Neural progenitor cell (in vitro differentiated cells): ENCODE results near the gene RFK. TPM values are rescaled to one million over a fixed set of nuclear protein-coding genes. Genes with fewer than 3 reads are reported as not detected.
"Not testable (repeated sequence)": the region's sequence is repeated elsewhere in the genome, so short reads cannot be mapped to it uniquely, and the experiment has no call there.

ENCODE experiments used
- DNase-seq: peaks from one replicate; pipeline ENCODE4 v3.0.0-alpha.2; 2016; ENCODE audit warnings: low spot score
- H2AFZ ChIP-seq: fragments of 200-600 bp; sonication (generic); replicated peaks from 2 replicates; pipeline ENCODE4 v1.6.1; 2016; ENCODE audit warnings: antibody characterized with exemption
- H3F3A ChIP-seq: fragments of 200-600 bp; sonication (generic); 2 replicates; pipeline ENCODE4 v1.6.1; 2016; ENCODE audit warnings: antibody characterized with exemption, low read depth
- H3K27ac ChIP-seq: fragments of 200-600 bp; sonication (generic); 2 replicates; pipeline ENCODE4 v1.5.1; 2016; ENCODE audit warnings: mild to moderate bottlenecking
- H3K27me3 ChIP-seq: fragments of 200-600 bp; sonication (generic); 2 replicates; pipeline ENCODE4 v1.6.1; 2016; ENCODE audit warnings: mild to moderate bottlenecking, moderate library complexity
- H3K36me3 ChIP-seq: fragments of 200-600 bp; sonication (generic); 2 replicates; pipeline ENCODE4 v1.5.1; 2016
- H3K4me1 ChIP-seq: fragments of 200-600 bp; sonication (generic); 2 replicates; pipeline ENCODE4 v1.6.1; 2016; ENCODE audit warnings: mixed run types
- H3K4me2 ChIP-seq: fragments of 200-600 bp; sonication (generic); 2 replicates; pipeline ENCODE4 v1.6.1; 2016
- H3K4me3 ChIP-seq: fragments of 200-600 bp; sonication (generic); 2 replicates; pipeline ENCODE4 v1.5.1; 2016
- H3K79me2 ChIP-seq: fragments of 200-600 bp; sonication (generic); 2 replicates; pipeline ENCODE4 v1.6.1; 2016; ENCODE audit warnings: low read depth
- H3K9ac ChIP-seq: fragments of 200-600 bp; sonication (generic); 2 replicates; pipeline ENCODE4 v1.6.1; 2016
- H3K9me3 ChIP-seq: fragments of 200-600 bp; sonication (generic); 2 replicates; pipeline ENCODE4 v1.5.1; 2016; ENCODE audit warnings: low read depth
- H4K20me1 ChIP-seq: fragments of 200-600 bp; sonication (generic); 2 replicates; pipeline ENCODE4 v1.6.1; 2016; ENCODE audit warnings: low read depth
- H3K27ac Mint-ChIP-seq: 3 replicates; pipeline ENCODE4 v1.8.0; 2021; ENCODE audit warnings: mixed read lengths
- H3K27me3 Mint-ChIP-seq: 2 replicates; pipeline ENCODE4 v1.8.0; 2022; ENCODE audit warnings: low read depth, mild to moderate bottlenecking, inconsistent platforms, moderate library complexity, mixed read lengths; ENCODE audit not compliant: insufficient read depth
- H3K36me3 Mint-ChIP-seq: 3 replicates; pipeline ENCODE4 v1.8.0; 2021; ENCODE audit warnings: mixed read lengths
- H3K4me1 Mint-ChIP-seq: 3 replicates; pipeline ENCODE4 v1.8.0; 2021; ENCODE audit warnings: mixed read lengths
- H3K4me3 Mint-ChIP-seq: 3 replicates; pipeline ENCODE4 v1.8.0; 2021; ENCODE audit warnings: mild to moderate bottlenecking, moderate library complexity, mixed read lengths
- H3K9me3 Mint-ChIP-seq: 3 replicates; pipeline ENCODE4 v1.8.0; 2020; ENCODE audit warnings: mixed read lengths
- CTCF ChIP-seq: fragments of 200-600 bp; sonication (generic); IDR thresholded peaks from 2 replicates; pipeline ENCODE4 v1.5.1; 2017; ENCODE audit warnings: antibody characterized with exemption, mild to moderate bottlenecking
- EZH2 ChIP-seq: fragments of 200-600 bp; sonication (generic); IDR thresholded peaks from 2 replicates; pipeline ENCODE4 v1.6.1; 2017; ENCODE audit warnings: antibody characterized with exemption, mild to moderate bottlenecking, moderate library complexity
- EZH2phosphoT487 ChIP-seq: fragments of 200-600 bp; sonication (generic); IDR thresholded peaks from 2 replicates; pipeline ENCODE4 v1.6.1; 2017; ENCODE audit warnings: antibody characterized with exemption
- total RNA-seq: library from RNA; depleted of rRNA; stranded (reverse); fragments of >200 nt; gene quantifications from 2 replicates; pipeline ENCODE4 v1.2.3, GENCODE V29; 2015; ENCODE audit warnings: low replicate concordance

RFK gene
- total RNA-seq, 1 donor from 2014 or later = 24.7 TPM

- H3K4me3 ChIP-seq = no peak overlapping the region
- peaks cover 19% of the 10 kb centered on the region for H3K9me3 Mint-ChIP-seq
- no peak for TF ChIP-seq EZH2
These were observed 44.8 kb upstream of the RFK start for GRCh38 chr9:76438841-76439588.

DNA sequence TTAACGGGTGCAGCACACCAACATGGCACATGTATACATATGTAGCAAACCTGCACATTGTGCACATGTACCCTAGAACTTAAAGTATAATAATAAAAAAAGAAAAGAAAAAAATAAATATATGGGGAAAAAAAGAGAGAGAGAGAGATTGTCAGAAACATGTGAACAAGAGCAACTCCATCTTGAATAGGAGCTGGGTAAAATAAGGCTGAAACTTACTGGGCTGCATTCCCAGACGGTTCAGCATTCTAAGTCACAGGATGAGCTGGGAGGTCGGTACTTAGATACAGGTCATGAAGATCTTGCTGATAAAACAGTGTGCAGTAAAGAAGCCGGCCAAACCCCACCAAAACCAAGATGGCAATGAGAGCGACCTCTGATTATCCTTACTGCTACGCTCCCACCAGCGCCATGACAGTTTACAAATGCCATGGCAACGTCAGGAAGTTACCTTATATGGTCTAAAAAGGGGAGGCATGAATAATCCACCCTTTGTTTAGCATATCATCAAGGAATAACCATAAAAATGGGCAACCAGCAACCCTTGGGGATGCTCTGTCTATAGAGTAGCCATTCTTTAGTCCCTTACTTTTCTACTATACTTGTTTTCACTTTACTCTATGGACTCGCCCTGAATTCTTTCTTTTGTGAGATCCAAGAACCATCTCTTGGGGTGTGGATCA, 42.9 kb upstream of the RFK start:
- H3K27ac Mint-ChIP-seq, H3K27me3 ChIP-seq, H3K27me3 Mint-ChIP-seq, H3K4me1 Mint-ChIP-seq, H3K9me3 ChIP-seq, H4K20me1 ChIP-seq, H3K9ac ChIP-seq, H3K4me3 ChIP-seq, H3K27ac ChIP-seq, H2AFZ ChIP-seq, H3K4me1 ChIP-seq, DNase-seq, H3K4me2 ChIP-seq, H3K36me3 Mint-ChIP-seq, H3K79me2 ChIP-seq, H3F3A ChIP-seq, H3K4me3 Mint-ChIP-seq, H3K36me3 ChIP-seq: not testable (repeated sequence)
- peaks cover 17% of the 10 kb centered on the region for H3K9me3 Mint-ChIP-seq

More at GRCh38 chr9:76438841-76439588, 44.8 kb upstream of the RFK start:
- Histone ChIP-seq H3K9me3 (no peaks in the 10 kb centered on the region), H3K27ac (no peak overlapping the region), H4K20me1 (no peaks in the 10 kb centered on the region), H2AFZ (no peak overlapping the region), H3K4me1 (no peaks in the 10 kb centered on the region), H3F3A (no peaks in the 10 kb centered on the region), H3K79me2 (no peaks in the 10 kb centered on the region), H3K4me2 (no peak overlapping the region), H3K9ac (no peak overlapping the region), H3K36me3 (no peaks in the 10 kb centered on the region), H3K27me3 (no peaks in the 10 kb centered on the region)
- peaks cover 3% of the 10 kb centered on the region for H3K36me3 Mint-ChIP-seq
- peaks cover 6% of the 10 kb centered on the region for H3K4me1 Mint-ChIP-seq
- no peak overlapping the region for H3K4me3 Mint-ChIP-seq
- H3K27ac Mint-ChIP-seq = peak overlapping the region; percentile 53
- H3K27me3 Mint-ChIP-seq = peaks cover 2% of the 10 kb centered on the region
- no peak for DNase-seq

- not testable (repeated sequence) for H3K27me3 Mint-ChIP-seq, H4K20me1 ChIP-seq, H3K36me3 Mint-ChIP-seq, H3K79me2 ChIP-seq, H3K4me3 ChIP-seq, H3K36me3 ChIP-seq, H3K4me3 Mint-ChIP-seq, H3K27me3 ChIP-seq, H3K9ac ChIP-seq, H3K27ac ChIP-seq, H3F3A ChIP-seq, H3K9me3 ChIP-seq, DNase-seq, H3K27ac Mint-ChIP-seq, H3K4me2 ChIP-seq, H2AFZ ChIP-seq
- peaks cover 11% of the 10 kb centered on the region for H3K4me1 ChIP-seq
- Mint-ChIP-seq H3K9me3 (peaks cover 13% of the 10 kb centered on the region), H3K4me1 (peaks cover 11% of the 10 kb centered on the region)
These were observed 40.7 kb upstream of the RFK start for GRCh38 chr9:76434897-76435296.

DNA sequence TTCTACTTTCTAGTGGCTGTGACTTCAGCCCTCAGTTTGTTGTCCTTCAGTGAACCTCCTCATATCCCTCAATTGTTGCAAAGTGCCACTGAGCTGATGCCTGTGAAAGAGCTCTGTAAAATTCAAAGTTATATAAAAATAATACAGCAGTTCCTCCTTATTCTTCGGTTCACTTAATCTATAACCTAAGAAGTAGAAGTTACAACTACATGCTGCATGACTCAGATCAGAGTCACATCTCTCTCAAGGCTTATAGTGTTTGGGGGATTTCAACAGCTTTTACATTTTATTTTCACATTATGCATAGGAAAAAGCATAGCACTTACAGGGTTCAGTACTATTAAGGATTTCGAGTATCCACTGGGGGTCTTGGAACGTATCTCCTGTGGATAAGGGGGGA, 39.6 kb upstream of the RFK start:
- Histone ChIP-seq H3K9ac (no peak overlapping the region), H3K27ac (no peak overlapping the region), H3K79me2 (no peaks in the 10 kb centered on the region), H3K9me3 (no peaks in the 10 kb centered on the region), H3F3A (peaks cover 5% of the 10 kb centered on the region), H2AFZ (no peak overlapping the region), H3K36me3 (no peaks in the 10 kb centered on the region), H4K20me1 (no peaks in the 10 kb centered on the region), H3K27me3 (no peaks in the 10 kb centered on the region), H3K4me3 (no peak overlapping the region), H3K4me2 (no peak overlapping the region), H3K4me1 (peaks cover 11% of the 10 kb centered on the region)
- peaks cover 3% of the 10 kb centered on the region for H3K27me3 Mint-ChIP-seq
- no peak for DNase-seq
- no peak overlapping the region for H3K27ac Mint-ChIP-seq
- H3K4me3 Mint-ChIP-seq = no peak overlapping the region
- peaks cover 3% of the 10 kb centered on the region for H3K36me3 Mint-ChIP-seq
- TF ChIP-seq EZH2phosphoT487 (no peak), CTCF (no peak), EZH2 (no peak)
- H3K4me1 Mint-ChIP-seq = peaks cover 11% of the 10 kb centered on the region
- H3K9me3 Mint-ChIP-seq = peaks cover 13% of the 10 kb centered on the region
